Breast epithelium (tissue), 4 donors: ENCODE results near the gene FHIT. TPM values are rescaled to one million over a fixed set of nuclear protein-coding genes. Genes with fewer than 3 reads are reported as not detected.

Experiments
- DNase-seq, 2 donors: peaks; one replicate each; pipeline ENCODE4 v3.0.0-alpha.2; 2019; ENCODE audit warnings: low spot score in 2 of 2
- H3K27ac ChIP-seq, 2 donors: fragments of 200-600 bp; sonication (generic) in 1 of 2; one replicate each; pipeline ENCODE4 v1.5.1; 2016 to 2019; ENCODE audit warnings: mild to moderate bottlenecking in 1 of 2
- H3K27me3 ChIP-seq, 2 donors: fragments of 200-600 bp; sonication (generic) in 1 of 2; one replicate each; pipeline versions ENCODE4 v1.5.1 to v1.6.0; 2017 to 2019; ENCODE audit warnings: control low read depth in 1 of 2, mild to moderate bottlenecking in 1 of 2
- H3K36me3 ChIP-seq: fragments of 200-600 bp; one replicate; pipeline ENCODE4 v1.5.1; 2019
- H3K4me1 ChIP-seq, 2 donors: fragments of 200-600 bp; sonication (generic); one replicate each; pipeline ENCODE4 v1.5.1; 2016 to 2019; ENCODE audit warnings: control low read depth in 1 of 2
- H3K4me3 ChIP-seq, 3 donors: fragments of 200-600 bp; sonication (generic); 1 replicate in 2 of 3; 2 replicates in 1 of 3; pipeline ENCODE4 v1.5.1; 2016 to 2019; ENCODE audit warnings: mild to moderate bottlenecking in 3 of 3, moderate library complexity in 2 of 3
- H3K9me3 ChIP-seq, 2 donors: fragments of 200-600 bp; sonication (generic) in 1 of 2; one replicate each; pipeline ENCODE4 v1.5.1; 2016 to 2019; ENCODE audit warnings: control low read depth in 1 of 2
- POLR2A ChIP-seq: fragments of 450-650 bp; IDR thresholded peaks from one replicate; pipeline ENCODE4 v1.6.1; 2016; ENCODE audit warnings: antibody characterized with exemption, mild to moderate bottlenecking, moderate library complexity
- POLR2AphosphoS5 ChIP-seq, 3 donors: sonication (generic); formaldehyde crosslinking; IDR thresholded peaks; one replicate each; pipeline ENCODE4 v1.6.1; 2017; ENCODE audit warnings: antibody characterized with exemption in 3 of 3
- intact Hi-C: fragments of 100-400 bp; cut with DNase I; formaldehyde crosslinking; loops from one replicate; pipeline ENCODE4 v1.15.1; 2023; ENCODE audit warnings: low total_unique reads
- total RNA-seq, 3 donors: library from RNA; depleted of rRNA; stranded (reverse); fragments of >200 nt; gene quantifications; one replicate each; pipeline ENCODE4 v1.1.0, GENCODE V29; 2016
- TF ChIP-seq, protein P1 (sequence below), 3 donors: fragments of 450-650 bp; IDR thresholded peaks; one replicate each; pipeline ENCODE4 v1.5.1; 2016 to 2017; ENCODE audit warnings: antibody characterized with exemption in 3 of 3, mild to moderate bottlenecking in 3 of 3, moderate library complexity in 3 of 3

Gene FHIT
- total RNA-seq, 3 donors from 2014 or later, result 9.0 to 19.2 (median 17.7) TPM

GRCh38 chr3:59843821-59844220 is 1407.4 kb downstream of the FHIT start:
- TF ChIP-seq POLR2A (no peak), POLR2AphosphoS5 (IDR thresholded peaks at IDR 0.05) (no peak)
- TF ChIP-seq, protein P1, sequence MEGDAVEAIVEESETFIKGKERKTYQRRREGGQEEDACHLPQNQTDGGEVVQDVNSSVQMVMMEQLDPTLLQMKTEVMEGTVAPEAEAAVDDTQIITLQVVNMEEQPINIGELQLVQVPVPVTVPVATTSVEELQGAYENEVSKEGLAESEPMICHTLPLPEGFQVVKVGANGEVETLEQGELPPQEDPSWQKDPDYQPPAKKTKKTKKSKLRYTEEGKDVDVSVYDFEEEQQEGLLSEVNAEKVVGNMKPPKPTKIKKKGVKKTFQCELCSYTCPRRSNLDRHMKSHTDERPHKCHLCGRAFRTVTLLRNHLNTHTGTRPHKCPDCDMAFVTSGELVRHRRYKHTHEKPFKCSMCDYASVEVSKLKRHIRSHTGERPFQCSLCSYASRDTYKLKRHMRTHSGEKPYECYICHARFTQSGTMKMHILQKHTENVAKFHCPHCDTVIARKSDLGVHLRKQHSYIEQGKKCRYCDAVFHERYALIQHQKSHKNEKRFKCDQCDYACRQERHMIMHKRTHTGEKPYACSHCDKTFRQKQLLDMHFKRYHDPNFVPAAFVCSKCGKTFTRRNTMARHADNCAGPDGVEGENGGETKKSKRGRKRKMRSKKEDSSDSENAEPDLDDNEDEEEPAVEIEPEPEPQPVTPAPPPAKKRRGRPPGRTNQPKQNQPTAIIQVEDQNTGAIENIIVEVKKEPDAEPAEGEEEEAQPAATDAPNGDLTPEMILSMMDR (IDR thresholded peaks at IDR 0.05), result no peak

DNA sequence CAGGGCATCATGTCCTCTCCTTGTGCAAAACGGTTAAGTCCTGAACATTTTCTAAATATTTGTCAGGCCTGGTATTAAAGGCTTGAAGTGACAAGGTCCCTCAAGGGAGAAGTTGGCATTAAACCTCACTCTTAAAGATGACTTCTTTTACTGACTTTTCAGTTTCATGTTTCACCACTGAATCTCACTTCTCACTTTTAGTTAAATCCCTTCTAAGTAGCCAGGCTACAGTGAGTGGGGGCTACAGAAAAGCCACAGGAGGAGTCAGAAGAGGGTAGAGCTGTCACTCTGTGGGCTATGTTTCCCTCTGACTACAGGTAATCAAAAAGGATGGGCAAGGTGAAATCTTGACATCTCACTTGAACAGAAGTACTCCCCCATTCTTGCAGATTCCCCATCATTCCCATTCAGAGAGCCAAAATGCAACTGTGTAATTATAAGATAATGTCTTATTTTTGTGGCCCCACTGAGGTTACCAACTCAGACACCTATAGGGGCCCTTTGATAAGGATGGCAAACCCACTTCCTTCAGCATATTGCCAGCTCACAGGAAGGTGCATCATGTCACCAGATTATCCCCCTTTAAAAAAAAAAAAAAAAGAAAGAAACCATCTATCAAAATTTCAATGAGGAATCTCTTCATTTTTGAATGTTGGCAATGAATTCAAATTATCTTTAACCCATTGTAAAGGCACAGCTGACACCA is 1411.3 kb downstream of the FHIT start:
- Histone ChIP-seq H3K27me3 (no peaks in the 10 kb centered on the region), H3K9me3 (no peaks in the 10 kb centered on the region), H3K4me3 (no peak overlapping the region), H3K36me3 (no peaks in the 10 kb centered on the region), H3K27ac (no peak overlapping the region), H3K4me1 (no peaks in the 10 kb centered on the region)
- intact Hi-C loops, result no loop called here
- TF ChIP-seq POLR2AphosphoS5 (IDR thresholded peaks at IDR 0.05) (no peak), POLR2A (no peak)
- no peak for DNase-seq

More at GRCh38 chr3:59843821-59844220, 1407.4 kb downstream of the FHIT start:
- H3K4me3 ChIP-seq, result no peak overlapping the region
- no peaks in the 10 kb centered on the region for H3K27me3 ChIP-seq
- H3K27ac ChIP-seq, result no peak overlapping the region
- intact Hi-C loops, result no loop called here
- H3K4me1 ChIP-seq, result no peaks in the 10 kb centered on the region
- no peaks in the 10 kb centered on the region for H3K9me3 ChIP-seq
- no peaks in the 10 kb centered on the region for H3K36me3 ChIP-seq
- no peak for DNase-seq

- TF ChIP-seq POLR2AphosphoS5 (IDR thresholded peaks at IDR 0.05), result no peak
- TF ChIP-seq, protein P1 (IDR thresholded peaks at IDR 0.05), result no peak
- no peak for TF ChIP-seq POLR2A
- H3K27ac ChIP-seq, result no peak overlapping the region
- H3K27me3 ChIP-seq, result no peaks in the 10 kb centered on the region
- H3K36me3 ChIP-seq, result no peaks in the 10 kb centered on the region
- no peaks in the 10 kb centered on the region for H3K9me3 ChIP-seq
- no peaks in the 10 kb centered on the region for H3K4me1 ChIP-seq
- no peak for DNase-seq
- no peak overlapping the region for H3K4me3 ChIP-seq
- intact Hi-C loops, result no loop called here
Observed at GRCh38 chr3:59839283-59839682, 1412.0 kb downstream of the FHIT start.

DNA sequence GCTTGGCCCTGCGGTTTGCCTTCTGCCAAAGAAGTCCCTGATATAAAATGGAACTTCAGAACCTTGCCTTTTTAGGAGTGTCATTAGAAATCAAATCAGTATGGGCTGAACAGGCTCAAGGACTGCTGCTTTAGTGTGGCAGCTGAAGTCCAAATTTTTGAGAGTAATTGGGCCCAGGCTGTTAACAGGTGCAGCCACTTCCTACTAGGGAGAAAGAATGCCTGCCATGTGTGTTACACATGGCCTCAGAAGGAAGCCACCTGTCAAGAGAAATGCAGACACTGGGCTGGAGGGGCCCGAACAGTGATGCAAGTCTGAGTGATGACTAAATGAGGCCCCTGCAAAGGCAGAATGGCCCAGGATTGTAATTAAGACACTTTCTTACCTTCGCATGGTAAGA is 1414.7 kb downstream of the FHIT start:
- TF ChIP-seq, protein P1 (IDR thresholded peaks at IDR 0.05), result no peak
- TF ChIP-seq POLR2AphosphoS5 (IDR thresholded peaks at IDR 0.05), result no peak
- TF ChIP-seq POLR2A, result no peak
- no peak for DNase-seq
- Histone ChIP-seq H3K4me3 (no peak overlapping the region), H3K36me3 (no peaks in the 10 kb centered on the region), H3K9me3 (no peaks in the 10 kb centered on the region), H3K27ac (no peak overlapping the region), H3K4me1 (no peaks in the 10 kb centered on the region), H3K27me3 (no peaks in the 10 kb centered on the region)
- intact Hi-C loops, result no loop called here

DNA sequence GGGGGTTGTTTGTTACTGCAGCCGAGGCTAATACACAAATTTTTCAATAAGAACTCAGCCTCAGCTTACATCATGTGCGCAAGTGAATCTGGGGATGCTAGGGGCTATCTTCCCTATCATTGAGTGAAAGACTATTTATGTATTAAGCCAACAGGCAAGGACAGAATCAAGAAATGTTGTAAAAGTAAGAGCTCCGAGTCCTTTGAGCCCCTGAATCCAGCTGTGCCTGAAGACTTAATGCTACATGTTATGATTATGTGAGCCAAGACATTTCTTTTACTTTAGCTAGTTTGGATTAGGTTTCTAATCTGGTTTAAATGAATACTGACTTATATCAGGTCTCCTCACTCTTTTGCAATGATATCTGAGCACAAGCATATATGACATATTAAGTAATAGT is 1418.5 kb downstream of the FHIT start:
- H3K9me3 ChIP-seq, result no peaks in the 10 kb centered on the region
- TF ChIP-seq POLR2A, result no peak
- TF ChIP-seq POLR2AphosphoS5 (IDR thresholded peaks at IDR 0.05), result no peak
- TF ChIP-seq, protein P1 (IDR thresholded peaks at IDR 0.05), result no peak
- H3K27me3 ChIP-seq, result no peaks in the 10 kb centered on the region
- no peak overlapping the region for H3K4me3 ChIP-seq
- no peak for DNase-seq
- H3K36me3 ChIP-seq, result no peaks in the 10 kb centered on the region
- no peak overlapping the region for H3K27ac ChIP-seq
- intact Hi-C loops, result no loop called here
- H3K4me1 ChIP-seq, result no peaks in the 10 kb centered on the region
